BE2C (cell line): ENCODE measurements around the gene CAPSL.

Source experiments
- DNase-seq: peaks from one replicate; pipeline ENCODE4 v3.0.0-alpha.2; 2020
- H3K27me3 ChIP-seq: fragments of 250-450 bp; sonication (Bioruptor Pico); 2 replicates; pipeline ENCODE4 v1.5.1; 2020; ENCODE audit warnings: mild to moderate bottlenecking
- H3K36me3 ChIP-seq: fragments of 250-450 bp; sonication (Bioruptor Pico); 2 replicates; pipeline ENCODE4 v1.5.1; 2020; ENCODE audit warnings: mild to moderate bottlenecking
- H3K4me1 ChIP-seq: fragments of 250-450 bp; sonication (Bioruptor Pico); 2 replicates; pipeline ENCODE4 v1.5.1; 2020
- H3K4me3 ChIP-seq: 2 replicates; pipeline ENCODE4 v1.5.1; 2011; ENCODE audit warnings: low read depth, low read length
- H3K9me3 ChIP-seq: fragments of 250-450 bp; sonication (Bioruptor Pico); 2 replicates; pipeline ENCODE4 v1.5.1; 2020
- TF ChIP-seq, protein P1 (sequence below): IDR thresholded peaks from 2 replicates; pipeline ENCODE4 v1.5.1; 2012; ENCODE audit warnings: mild to moderate bottlenecking, low read depth, low read length

Gene CAPSL

DNA sequence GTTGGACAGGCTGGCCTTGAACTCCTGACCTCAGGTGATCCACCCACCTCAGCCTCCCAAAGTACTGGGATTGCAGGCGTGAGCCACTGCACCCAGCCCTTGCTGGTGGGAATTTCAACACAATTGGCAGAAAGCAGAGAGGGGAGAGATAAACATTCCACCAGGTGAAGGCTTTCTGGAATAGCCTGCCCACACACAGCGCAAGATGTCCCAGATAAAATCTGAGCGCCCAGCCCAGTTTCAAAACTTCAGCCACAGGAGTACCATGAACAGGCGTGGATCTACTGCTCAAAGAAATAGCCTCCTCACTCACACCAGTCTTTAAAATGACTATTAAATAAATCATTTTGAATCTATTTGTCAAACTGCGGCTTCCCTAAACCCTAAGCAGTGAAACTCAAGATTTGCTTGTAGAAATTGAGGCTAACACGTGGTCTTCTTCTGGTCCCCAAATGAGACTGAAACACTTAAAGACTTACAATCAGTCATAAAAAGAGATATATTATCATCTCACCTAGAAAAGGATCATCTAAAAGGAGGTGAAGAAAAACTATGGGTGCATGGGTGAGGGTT lies 34.7 kb downstream of the CAPSL start:
- TF ChIP-seq, protein P1, sequence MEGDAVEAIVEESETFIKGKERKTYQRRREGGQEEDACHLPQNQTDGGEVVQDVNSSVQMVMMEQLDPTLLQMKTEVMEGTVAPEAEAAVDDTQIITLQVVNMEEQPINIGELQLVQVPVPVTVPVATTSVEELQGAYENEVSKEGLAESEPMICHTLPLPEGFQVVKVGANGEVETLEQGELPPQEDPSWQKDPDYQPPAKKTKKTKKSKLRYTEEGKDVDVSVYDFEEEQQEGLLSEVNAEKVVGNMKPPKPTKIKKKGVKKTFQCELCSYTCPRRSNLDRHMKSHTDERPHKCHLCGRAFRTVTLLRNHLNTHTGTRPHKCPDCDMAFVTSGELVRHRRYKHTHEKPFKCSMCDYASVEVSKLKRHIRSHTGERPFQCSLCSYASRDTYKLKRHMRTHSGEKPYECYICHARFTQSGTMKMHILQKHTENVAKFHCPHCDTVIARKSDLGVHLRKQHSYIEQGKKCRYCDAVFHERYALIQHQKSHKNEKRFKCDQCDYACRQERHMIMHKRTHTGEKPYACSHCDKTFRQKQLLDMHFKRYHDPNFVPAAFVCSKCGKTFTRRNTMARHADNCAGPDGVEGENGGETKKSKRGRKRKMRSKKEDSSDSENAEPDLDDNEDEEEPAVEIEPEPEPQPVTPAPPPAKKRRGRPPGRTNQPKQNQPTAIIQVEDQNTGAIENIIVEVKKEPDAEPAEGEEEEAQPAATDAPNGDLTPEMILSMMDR = no peak
- H3K27me3 ChIP-seq = 0 out of 2 replicates have a peak, but pooled peaks cover 3% of the 10 kb centered on the region
- DNase-seq = no peak
- no peaks in the 10 kb centered on the region for H3K36me3 ChIP-seq
- no peaks in the 10 kb centered on the region for H3K4me1 ChIP-seq
- H3K9me3 ChIP-seq = no peaks in the 10 kb centered on the region
- no peak overlapping the region for H3K4me3 ChIP-seq

DNA sequence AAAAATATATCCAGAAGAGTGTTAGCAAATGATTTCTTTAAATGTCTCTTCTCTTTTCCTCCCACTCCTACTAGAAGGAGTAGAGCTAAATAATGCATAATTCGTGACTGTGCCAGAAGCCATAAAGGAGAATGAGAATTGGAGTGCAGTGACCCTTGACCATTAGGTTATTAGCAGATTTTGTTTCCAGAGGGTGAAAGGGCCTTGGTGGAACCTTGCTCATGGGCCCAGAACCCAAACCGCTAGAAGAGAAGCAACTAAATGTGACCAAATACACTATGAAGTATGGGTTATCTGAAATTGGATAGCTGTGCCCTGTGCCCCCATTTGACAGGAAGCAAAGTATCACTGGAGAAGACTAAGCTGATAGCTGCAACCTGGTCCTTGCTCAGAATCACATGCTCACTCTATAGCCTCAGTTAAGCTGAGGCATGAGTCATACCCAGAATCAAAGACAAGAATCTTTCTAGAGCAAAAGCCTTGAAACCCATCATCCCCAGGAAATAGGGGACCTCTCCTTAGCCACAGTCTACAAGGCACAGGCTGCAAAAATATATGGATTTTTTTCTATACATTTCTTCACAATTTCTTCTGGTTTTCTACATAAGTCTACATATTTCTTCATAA lies 36.3 kb downstream of the CAPSL start:
- DNase-seq = no peak
- H3K4me1 ChIP-seq = no peaks in the 10 kb centered on the region
- H3K9me3 ChIP-seq = no peaks in the 10 kb centered on the region
- H3K27me3 ChIP-seq = 0 out of 2 replicates have a peak, but pooled peaks cover 3% of the 10 kb centered on the region
- no peak overlapping the region for H3K4me3 ChIP-seq
- no peaks in the 10 kb centered on the region for H3K36me3 ChIP-seq
- TF ChIP-seq, protein P1 = no peak

DNA sequence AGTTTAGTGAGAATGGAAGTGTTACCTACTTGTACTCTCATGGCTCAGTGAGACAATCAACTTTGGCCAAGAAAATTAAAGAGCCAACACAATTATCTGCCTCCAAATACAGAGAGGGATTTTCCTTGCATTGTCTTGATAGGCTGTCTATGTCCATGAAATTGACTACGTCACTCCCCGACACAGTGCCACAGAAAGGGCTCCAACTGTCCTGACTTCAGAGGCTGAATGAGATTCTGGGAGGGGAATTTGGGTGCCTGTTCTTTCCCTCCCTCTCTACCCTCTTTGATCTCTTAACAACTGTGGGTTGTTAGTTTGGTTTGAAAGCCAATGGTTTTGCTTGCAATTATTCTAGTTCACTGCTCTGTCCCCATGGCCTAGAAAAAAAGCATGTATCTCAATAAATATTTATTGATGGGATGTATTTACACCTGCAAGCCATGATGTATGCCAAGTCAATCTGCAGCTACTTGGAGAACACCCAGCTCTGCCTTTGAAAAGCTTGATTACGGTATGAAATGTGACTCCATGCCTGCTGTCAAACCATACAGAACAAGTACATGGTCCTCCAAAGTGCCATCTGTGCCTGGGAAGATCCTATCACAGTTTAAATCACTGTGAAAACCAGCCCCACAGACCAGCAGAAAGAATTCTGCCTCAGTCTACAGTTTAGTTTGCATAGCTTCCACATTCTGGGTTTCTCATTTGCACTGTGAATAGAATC lies 37.3 kb downstream of the CAPSL start:
- Histone ChIP-seq H3K27me3 (0 out of 2 replicates have a peak, but pooled peaks cover 3% of the 10 kb centered on the region), H3K4me1 (no peaks in the 10 kb centered on the region), H3K9me3 (no peaks in the 10 kb centered on the region), H3K36me3 (no peaks in the 10 kb centered on the region), H3K4me3 (no peak overlapping the region)
- TF ChIP-seq, protein P1 = no peak
- no peak for DNase-seq

GRCh38 chr5:35899800-35900199 lies 38.6 kb downstream of the CAPSL start:
- TF ChIP-seq, protein P1 = no peak
- no peaks in the 10 kb centered on the region for H3K36me3 ChIP-seq
- no peaks in the 10 kb centered on the region for H3K9me3 ChIP-seq
- H3K4me1 ChIP-seq = no peaks in the 10 kb centered on the region
- no peak for DNase-seq
- 0 out of 2 replicates have a peak, but pooled peaks cover 3% of the 10 kb centered on the region for H3K27me3 ChIP-seq
- H3K4me3 ChIP-seq = no peak overlapping the region

DNA sequence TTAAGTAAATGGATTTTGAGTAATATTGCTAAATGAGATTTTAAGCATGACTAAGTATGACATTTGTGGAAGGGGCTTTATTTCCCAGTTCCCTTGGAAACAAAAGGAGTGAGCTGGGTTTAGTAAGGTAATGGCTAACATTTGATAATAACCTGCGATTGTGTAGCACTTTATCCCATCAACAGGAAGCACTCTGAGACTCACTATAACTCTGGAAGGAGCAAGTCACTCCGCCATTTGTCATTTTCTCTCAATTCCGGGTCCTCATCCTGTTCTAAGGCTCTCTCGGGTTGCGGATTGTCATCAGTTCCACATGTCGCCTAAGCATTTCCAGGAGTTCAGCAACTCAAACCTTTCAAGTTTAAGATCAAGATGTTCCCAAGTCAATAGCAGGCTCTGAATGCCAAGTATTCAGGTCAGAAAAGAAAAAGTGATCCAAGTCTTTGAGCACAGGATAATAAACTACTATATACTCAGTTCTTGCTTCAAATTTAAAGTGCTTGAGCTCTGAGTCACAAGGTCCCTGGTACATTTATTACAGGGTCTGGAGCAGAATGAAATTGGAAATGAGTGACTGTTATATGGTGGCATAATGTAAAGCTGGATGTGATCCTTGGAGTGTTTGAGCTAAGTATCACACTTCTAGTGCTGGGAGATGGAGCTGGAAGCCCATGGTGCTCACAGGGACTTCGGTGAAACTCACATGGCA lies 39.3 kb downstream of the CAPSL start:
- TF ChIP-seq, protein P1 = no peak
- Histone ChIP-seq H3K4me3 (no peak overlapping the region), H3K27me3 (0 out of 2 replicates have a peak, but pooled peaks cover 3% of the 10 kb centered on the region), H3K36me3 (no peaks in the 10 kb centered on the region), H3K4me1 (no peaks in the 10 kb centered on the region), H3K9me3 (no peaks in the 10 kb centered on the region)
- no peak for DNase-seq
